HepG2 (cell line): Measurements from ENCODE around the gene RDH11. TPM values are rescaled to one million over a fixed set of nuclear protein-coding genes. Genes with fewer than 3 reads are reported as not detected.

Source experiments
- ATAD3A ChIP-seq: sonication (generic); formaldehyde crosslinking; IDR thresholded peaks from 2 replicates; pipeline ENCODE4 v1.4.0; 2020; ENCODE audit warnings: missing genetic modification reagents
- ATF6 ChIP-seq: sonication (generic); formaldehyde crosslinking; conservative IDR thresholded peaks from 2 replicates; pipeline ENCODE4 v1.4.0; 2020; ENCODE audit warnings: missing genetic modification reagents
- CREB1 ChIP-seq, 2 experiments: fragments of 450-650 bp in 1 of 2; IDR thresholded peaks; 2 replicates each; pipeline ENCODE4 v1.6.1; 2016 to 2017; ENCODE audit warnings: control low read depth in 1 of 2, mild to moderate bottlenecking in 1 of 2, missing compliant biosample characterization in 1 of 2, missing genetic modification characterization in 1 of 2
- FUBP1 ChIP-seq: sonication (generic); formaldehyde crosslinking; IDR thresholded peaks from 2 replicates; pipeline ENCODE4 v1.5.1; 2020; ENCODE audit warnings: missing genetic modification reagents, mild to moderate bottlenecking, borderline replicate concordance
- NONO ChIP-seq, 2 experiments: fragments of 450-650 bp in 1 of 2; sonication (generic) in 1 of 2; formaldehyde crosslinking in 1 of 2; IDR thresholded peaks in 1 of 2; conservative IDR thresholded peaks in 1 of 2; 2 replicates each; pipeline versions ENCODE4 v1.6.1 to v1.8.0; 2017 to 2022; ENCODE audit warnings: mild to moderate bottlenecking in 1 of 2, missing genetic modification reagents in 1 of 2, moderate library complexity in 1 of 2
- SAP130 ChIP-seq: IDR thresholded peaks from 2 replicates; pipeline ENCODE4 v1.6.1; 2016; ENCODE audit warnings: low read depth
- ZNF24 ChIP-seq: fragments of 450-650 bp; IDR thresholded peaks from 2 replicates; pipeline ENCODE4 v1.6.1; 2017; ENCODE audit warnings: antibody characterized with exemption, mild to moderate bottlenecking
- ZNF446 ChIP-seq: sonication (generic); formaldehyde crosslinking; IDR thresholded peaks from 2 replicates; pipeline ENCODE4 v1.5.0; 2020; ENCODE audit warnings: mild to moderate bottlenecking, missing genetic modification reagents
- ZNF576 ChIP-seq: sonication (generic); formaldehyde crosslinking; IDR thresholded peaks from 2 replicates; pipeline ENCODE4 v1.4.0; 2020; ENCODE audit warnings: mild to moderate bottlenecking, missing genetic modification reagents
- ZNF709 ChIP-seq: sonication (generic); formaldehyde crosslinking; IDR thresholded peaks from 2 replicates; pipeline ENCODE4 v1.5.0; 2020; ENCODE audit warnings: mild to moderate bottlenecking, missing genetic modification reagents
- polyA plus RNA-seq, 8 experiments: library from polyadenylated mRNA; depleted of rRNA in 3 of 8; stranded (reverse) in 7 of 8; unstranded in 1 of 8; fragments of >200 nt; fragmentation: Illumina TruSeq in 4 of 8; extraction: Trizol in 4 of 8; gene quantifications; 2 replicates each; pipeline versions ENCODE4 v1.2.1 to v1.2.3, GENCODE V29; 2011 to 2016; ENCODE audit warnings: low read depth in 4 of 8, missing spikeins in 1 of 8, mixed read lengths in 1 of 8; ENCODE audit not compliant: insufficient read depth in 1 of 8
- total RNA-seq, 5 experiments: library from RNA; depleted of rRNA; stranded (reverse); fragments of >200 nt; fragmentation: Illumina TruSeq; extraction: Trizol; gene quantifications; 2 replicates each; pipeline ENCODE4 v1.2.3, GENCODE V29; 2016; ENCODE audit warnings: low read depth in 1 of 5
- TF ChIP-seq, protein P1 (sequence below): sonication (generic); formaldehyde crosslinking; IDR thresholded peaks from 2 replicates; pipeline ENCODE4 v1.4.0; 2020; ENCODE audit warnings: mild to moderate bottlenecking, missing genetic modification reagents
- TF ChIP-seq, protein P2 (sequence below): sonication (generic); formaldehyde crosslinking; IDR thresholded peaks from 2 replicates; pipeline ENCODE4 v1.4.0; 2020; ENCODE audit warnings: missing genetic modification reagents

The RDH11 gene
- total and polyA plus RNA-seq, 2 of the 13 experiments (the other 11 are each of a cell fraction or from before 2014, with no cell fraction given), result 106 to 131 TPM

DNA sequence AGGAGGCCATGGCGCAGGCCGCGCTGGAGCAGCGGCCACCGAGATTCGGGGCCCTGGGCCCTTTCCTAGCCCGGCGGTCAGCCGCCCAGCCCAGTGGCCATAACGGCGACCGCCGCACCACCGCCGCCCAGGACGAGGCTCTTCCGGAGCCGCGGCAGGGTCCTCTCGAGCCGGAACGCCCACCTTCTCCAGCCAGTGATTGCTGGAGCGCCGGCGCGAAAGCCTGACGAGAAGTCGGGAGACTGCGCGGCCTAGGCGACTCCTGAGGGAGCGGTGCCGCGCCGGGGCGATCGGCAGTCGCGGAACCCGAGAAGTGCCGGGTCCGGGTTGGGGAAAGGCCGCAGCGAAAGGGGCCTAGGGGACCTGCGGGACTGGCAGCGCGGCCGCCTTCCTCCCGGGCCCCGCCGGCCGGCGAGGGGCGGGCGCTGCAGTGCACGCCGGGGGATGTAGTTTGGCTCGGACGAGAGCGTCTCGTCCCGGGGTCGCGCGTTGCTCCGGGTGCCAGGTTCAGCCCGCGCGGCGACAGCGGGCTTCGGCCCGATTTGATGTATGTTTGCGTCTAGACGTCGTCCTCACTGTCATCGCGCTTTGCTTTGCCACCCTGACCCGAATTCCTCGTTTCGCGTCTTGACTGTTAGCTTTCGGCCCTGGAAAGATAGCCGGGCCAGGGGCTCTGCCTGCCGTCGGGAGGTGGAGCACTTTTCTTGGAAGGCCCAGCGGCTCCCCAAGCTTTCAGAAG, 20.9 kb downstream of the RDH11 start, which contains the start of gene VTI1B (continued):
- TF ChIP-seq, protein P1, sequence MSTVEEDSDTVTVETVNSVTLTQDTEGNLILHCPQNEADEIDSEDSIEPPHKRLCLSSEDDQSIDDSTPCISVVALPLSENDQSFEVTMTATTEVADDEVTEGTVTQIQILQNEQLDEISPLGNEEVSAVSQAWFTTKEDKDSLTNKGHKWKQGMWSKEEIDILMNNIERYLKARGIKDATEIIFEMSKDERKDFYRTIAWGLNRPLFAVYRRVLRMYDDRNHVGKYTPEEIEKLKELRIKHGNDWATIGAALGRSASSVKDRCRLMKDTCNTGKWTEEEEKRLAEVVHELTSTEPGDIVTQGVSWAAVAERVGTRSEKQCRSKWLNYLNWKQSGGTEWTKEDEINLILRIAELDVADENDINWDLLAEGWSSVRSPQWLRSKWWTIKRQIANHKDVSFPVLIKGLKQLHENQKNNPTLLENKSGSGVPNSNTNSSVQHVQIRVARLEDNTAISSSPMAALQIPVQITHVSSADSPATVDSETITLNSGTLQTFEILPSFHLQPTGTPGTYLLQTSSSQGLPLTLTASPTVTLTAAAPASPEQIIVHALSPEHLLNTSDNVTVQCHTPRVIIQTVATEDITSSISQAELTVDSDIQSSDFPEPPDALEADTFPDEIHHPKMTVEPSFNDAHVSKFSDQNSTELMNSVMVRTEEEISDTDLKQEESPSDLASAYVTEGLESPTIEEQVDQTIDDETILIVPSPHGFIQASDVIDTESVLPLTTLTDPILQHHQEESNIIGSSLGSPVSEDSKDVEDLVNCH (CRISPR knock-in tag), result 0 out of 2 replicates have a peak, but pooled peaks have one; percentile 42
- TF ChIP-seq ZNF576 (CRISPR knock-in tag), result no peak
- peak; percentile 79 for TF ChIP-seq ZNF709
- 0 out of 2 replicates have a peak, but pooled peaks have one; percentile 55 for TF ChIP-seq ZNF446 (CRISPR knock-in tag)
- no peak for TF ChIP-seq ATF6
- TF ChIP-seq, protein P2, sequence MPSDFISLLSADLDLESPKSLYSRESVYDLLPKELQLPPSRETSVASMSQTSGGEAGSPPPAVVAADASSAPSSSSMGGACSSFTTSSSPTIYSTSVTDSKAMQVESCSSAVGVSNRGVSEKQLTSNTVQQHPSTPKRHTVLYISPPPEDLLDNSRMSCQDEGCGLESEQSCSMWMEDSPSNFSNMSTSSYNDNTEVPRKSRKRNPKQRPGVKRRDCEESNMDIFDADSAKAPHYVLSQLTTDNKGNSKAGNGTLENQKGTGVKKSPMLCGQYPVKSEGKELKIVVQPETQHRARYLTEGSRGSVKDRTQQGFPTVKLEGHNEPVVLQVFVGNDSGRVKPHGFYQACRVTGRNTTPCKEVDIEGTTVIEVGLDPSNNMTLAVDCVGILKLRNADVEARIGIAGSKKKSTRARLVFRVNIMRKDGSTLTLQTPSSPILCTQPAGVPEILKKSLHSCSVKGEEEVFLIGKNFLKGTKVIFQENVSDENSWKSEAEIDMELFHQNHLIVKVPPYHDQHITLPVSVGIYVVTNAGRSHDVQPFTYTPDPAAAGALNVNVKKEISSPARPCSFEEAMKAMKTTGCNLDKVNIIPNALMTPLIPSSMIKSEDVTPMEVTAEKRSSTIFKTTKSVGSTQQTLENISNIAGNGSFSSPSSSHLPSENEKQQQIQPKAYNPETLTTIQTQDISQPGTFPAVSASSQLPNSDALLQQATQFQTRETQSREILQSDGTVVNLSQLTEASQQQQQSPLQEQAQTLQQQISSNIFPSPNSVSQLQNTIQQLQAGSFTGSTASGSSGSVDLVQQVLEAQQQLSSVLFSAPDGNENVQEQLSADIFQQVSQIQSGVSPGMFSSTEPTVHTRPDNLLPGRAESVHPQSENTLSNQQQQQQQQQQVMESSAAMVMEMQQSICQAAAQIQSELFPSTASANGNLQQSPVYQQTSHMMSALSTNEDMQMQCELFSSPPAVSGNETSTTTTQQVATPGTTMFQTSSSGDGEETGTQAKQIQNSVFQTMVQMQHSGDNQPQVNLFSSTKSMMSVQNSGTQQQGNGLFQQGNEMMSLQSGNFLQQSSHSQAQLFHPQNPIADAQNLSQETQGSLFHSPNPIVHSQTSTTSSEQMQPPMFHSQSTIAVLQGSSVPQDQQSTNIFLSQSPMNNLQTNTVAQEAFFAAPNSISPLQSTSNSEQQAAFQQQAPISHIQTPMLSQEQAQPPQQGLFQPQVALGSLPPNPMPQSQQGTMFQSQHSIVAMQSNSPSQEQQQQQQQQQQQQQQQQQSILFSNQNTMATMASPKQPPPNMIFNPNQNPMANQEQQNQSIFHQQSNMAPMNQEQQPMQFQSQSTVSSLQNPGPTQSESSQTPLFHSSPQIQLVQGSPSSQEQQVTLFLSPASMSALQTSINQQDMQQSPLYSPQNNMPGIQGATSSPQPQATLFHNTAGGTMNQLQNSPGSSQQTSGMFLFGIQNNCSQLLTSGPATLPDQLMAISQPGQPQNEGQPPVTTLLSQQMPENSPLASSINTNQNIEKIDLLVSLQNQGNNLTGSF, result peak; percentile 44; the same call in 1 of the 2 replicates
- TF ChIP-seq ZNF24, result no peak
- TF ChIP-seq ATAD3A (CRISPR knock-in tag), result no peak
- TF ChIP-seq FUBP1 (CRISPR knock-in tag), result peak; percentile 68; the same call in 1 of the 2 replicates
- no peak for TF ChIP-seq NONO (IDR thresholded peaks at IDR 0.05)
- peak; percentile 75 for TF ChIP-seq NONO (CRISPR knock-in tag; conservative IDR thresholded peaks at IDR 0.05)
- TF ChIP-seq SAP130 (CRISPR knock-in tag), result peak; percentile 80
- no peak for TF ChIP-seq CREB1 (IDR thresholded peaks at IDR 0.05)
- no peak for TF ChIP-seq CREB1 (CRISPR knock-in tag; IDR thresholded peaks at IDR 0.05)
